HFFc6 (cell line): ENCODE measurements around the gene TMEM221. TPM values are rescaled to one million over a fixed set of nuclear protein-coding genes. Genes with fewer than 3 reads are reported as not detected.

ENCODE experiments used
- DNase-seq: peaks from one replicate; pipeline ENCODE4 v3.0.0-alpha.2; 2018
- H3K27ac Mint-ChIP-seq: 2 replicates; pipeline ENCODE4 v1.8.0; 2020; ENCODE audit warnings: mild to moderate bottlenecking, mixed read lengths
- H3K27me3 Mint-ChIP-seq: 2 replicates; pipeline ENCODE4 v1.8.0; 2021; ENCODE audit warnings: mild to moderate bottlenecking, moderate library complexity, mixed read lengths; ENCODE audit not compliant: insufficient read depth
- H3K36me3 Mint-ChIP-seq: 2 replicates; pipeline ENCODE4 v1.8.0; 2021; ENCODE audit warnings: low read depth, mixed read lengths
- H3K4me1 Mint-ChIP-seq: 2 replicates; pipeline ENCODE4 v1.8.0; 2020; ENCODE audit warnings: low read depth, mixed read lengths
- H3K4me3 Mint-ChIP-seq: 2 replicates; pipeline ENCODE4 v1.8.0; 2020; ENCODE audit warnings: mild to moderate bottlenecking, moderate library complexity, mixed read lengths
- H3K9me3 Mint-ChIP-seq: 2 replicates; pipeline ENCODE4 v1.8.0; 2020; ENCODE audit warnings: mild to moderate bottlenecking, mixed read lengths
- total RNA-seq, 6 experiments: library from RNA; stranded (reverse); fragmentation: NEBNext Ultra II Directional; extraction: Animal tissue kit (Norgen Biotek cat#: 25700); gene quantifications; 2 replicates in 1 of 6; 3 replicates in 5 of 6; pipeline ENCODE4 v1.2.3, GENCODE V29; 2021
- TF ChIP-seq, protein P1 (sequence below): fragments of 200-600 bp; sonication (generic); IDR thresholded peaks from 2 replicates; pipeline ENCODE4 v1.5.0; 2021; ENCODE audit warnings: antibody characterized with exemption, mild to moderate bottlenecking

The TMEM221 gene
- total RNA-seq, 6 experiments from 2014 or later = not detected

DNA sequence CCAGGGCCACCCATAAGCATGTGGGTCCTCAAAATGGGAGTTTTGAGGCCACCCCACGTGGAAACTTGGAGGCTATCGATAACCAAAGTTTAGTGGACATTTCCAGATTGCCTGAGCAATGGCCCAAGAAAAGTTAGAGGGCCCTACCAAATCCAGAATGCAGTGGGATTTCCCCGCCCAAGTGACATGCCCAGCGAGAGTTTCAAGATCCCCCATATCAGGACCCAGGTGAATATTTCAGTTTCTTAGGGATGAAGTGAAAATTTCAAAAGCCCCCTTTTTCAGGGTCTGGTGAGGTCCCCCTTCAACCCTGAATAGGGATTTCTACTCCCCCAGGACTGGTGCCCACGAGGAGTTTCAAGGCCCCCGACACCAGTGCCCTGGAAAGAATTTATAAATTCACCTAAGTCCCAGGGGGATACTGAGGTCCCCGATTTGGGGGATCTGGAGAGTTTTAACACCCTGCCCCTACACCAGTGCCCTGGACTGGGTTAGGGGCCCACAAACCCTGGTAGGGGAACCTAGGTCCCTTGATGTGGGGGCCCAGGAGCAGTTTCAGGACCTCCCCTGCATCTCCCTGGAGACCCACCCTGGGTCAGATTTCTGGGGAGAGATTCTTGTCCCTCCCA, 43.7 kb downstream of the TMEM221 start:
- H3K27me3 Mint-ChIP-seq = peaks cover 7% of the 10 kb centered on the region
- no peaks in the 10 kb centered on the region for H3K9me3 Mint-ChIP-seq
- no peak overlapping the region for H3K27ac Mint-ChIP-seq
- DNase-seq = no peak
- TF ChIP-seq, protein P1, sequence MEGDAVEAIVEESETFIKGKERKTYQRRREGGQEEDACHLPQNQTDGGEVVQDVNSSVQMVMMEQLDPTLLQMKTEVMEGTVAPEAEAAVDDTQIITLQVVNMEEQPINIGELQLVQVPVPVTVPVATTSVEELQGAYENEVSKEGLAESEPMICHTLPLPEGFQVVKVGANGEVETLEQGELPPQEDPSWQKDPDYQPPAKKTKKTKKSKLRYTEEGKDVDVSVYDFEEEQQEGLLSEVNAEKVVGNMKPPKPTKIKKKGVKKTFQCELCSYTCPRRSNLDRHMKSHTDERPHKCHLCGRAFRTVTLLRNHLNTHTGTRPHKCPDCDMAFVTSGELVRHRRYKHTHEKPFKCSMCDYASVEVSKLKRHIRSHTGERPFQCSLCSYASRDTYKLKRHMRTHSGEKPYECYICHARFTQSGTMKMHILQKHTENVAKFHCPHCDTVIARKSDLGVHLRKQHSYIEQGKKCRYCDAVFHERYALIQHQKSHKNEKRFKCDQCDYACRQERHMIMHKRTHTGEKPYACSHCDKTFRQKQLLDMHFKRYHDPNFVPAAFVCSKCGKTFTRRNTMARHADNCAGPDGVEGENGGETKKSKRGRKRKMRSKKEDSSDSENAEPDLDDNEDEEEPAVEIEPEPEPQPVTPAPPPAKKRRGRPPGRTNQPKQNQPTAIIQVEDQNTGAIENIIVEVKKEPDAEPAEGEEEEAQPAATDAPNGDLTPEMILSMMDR = no peak
- no peaks in the 10 kb centered on the region for H3K36me3 Mint-ChIP-seq
- no peak overlapping the region for H3K4me3 Mint-ChIP-seq
- peaks cover 6% of the 10 kb centered on the region; the same call in 1 of the 2 replicates for H3K4me1 Mint-ChIP-seq

DNA sequence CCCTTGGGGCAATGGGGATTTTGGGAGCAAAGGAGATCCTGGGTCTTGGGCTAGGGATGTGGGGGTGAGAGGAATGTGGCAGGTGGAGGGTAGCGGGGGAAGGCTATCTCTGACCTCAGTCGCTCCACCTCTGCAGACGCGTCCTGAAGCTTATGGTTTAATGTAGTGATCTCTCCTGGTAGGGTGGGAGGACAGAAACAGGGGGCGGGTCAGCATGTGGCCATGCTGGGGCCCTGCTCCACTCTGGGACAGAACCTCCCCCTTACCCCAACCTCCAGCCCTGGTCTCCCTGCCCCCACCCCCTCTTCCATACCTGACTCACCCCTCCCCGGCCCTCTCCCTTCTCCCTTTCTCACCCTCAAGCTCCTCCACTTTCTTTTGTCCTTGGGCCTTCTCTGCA, 44.5 kb downstream of the TMEM221 start:
- TF ChIP-seq, protein P1 = no peak
- H3K9me3 Mint-ChIP-seq = no peaks in the 10 kb centered on the region
- no peak overlapping the region for H3K27ac Mint-ChIP-seq
- no peaks in the 10 kb centered on the region for H3K36me3 Mint-ChIP-seq
- H3K27me3 Mint-ChIP-seq = peaks cover 7% of the 10 kb centered on the region
- H3K4me3 Mint-ChIP-seq = no peak overlapping the region
- H3K4me1 Mint-ChIP-seq = peaks cover 6% of the 10 kb centered on the region; the same call in 1 of the 2 replicates
- no peak for DNase-seq

GRCh38 chr19:17402982-17403855, 45.2 kb downstream of the TMEM221 start:
- Mint-ChIP-seq H3K36me3 (no peaks in the 10 kb centered on the region), H3K4me3 (no peak overlapping the region), H3K4me1 (peaks cover 6% of the 10 kb centered on the region; the same call in 1 of the 2 replicates), H3K9me3 (no peaks in the 10 kb centered on the region), H3K27me3 (peaks cover 7% of the 10 kb centered on the region), H3K27ac (no peak overlapping the region)
- TF ChIP-seq, protein P1 = no peak
- no peak for DNase-seq

DNA sequence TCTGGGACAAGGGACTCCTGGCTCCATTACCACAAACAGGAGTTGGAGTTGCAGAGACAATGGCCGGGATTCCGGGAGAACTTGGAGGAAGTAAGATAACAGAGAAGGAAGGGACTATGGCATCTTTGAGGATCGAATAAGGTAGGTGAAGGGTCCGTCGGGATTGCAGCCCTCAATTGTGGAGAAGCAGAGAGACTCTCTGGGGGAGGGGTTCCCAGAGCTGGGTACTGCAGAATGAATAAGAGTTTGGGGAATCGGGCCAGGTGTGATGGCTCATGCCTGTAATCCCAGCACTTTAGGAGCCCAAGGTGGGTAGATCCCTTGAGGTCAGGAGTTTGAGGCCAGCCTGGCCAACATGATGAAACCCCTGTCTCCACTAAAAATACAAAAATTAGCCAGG, 46.8 kb downstream of the TMEM221 start:
- H3K27ac Mint-ChIP-seq = no peak overlapping the region
- TF ChIP-seq, protein P1 = no peak
- no peak for DNase-seq

DNA sequence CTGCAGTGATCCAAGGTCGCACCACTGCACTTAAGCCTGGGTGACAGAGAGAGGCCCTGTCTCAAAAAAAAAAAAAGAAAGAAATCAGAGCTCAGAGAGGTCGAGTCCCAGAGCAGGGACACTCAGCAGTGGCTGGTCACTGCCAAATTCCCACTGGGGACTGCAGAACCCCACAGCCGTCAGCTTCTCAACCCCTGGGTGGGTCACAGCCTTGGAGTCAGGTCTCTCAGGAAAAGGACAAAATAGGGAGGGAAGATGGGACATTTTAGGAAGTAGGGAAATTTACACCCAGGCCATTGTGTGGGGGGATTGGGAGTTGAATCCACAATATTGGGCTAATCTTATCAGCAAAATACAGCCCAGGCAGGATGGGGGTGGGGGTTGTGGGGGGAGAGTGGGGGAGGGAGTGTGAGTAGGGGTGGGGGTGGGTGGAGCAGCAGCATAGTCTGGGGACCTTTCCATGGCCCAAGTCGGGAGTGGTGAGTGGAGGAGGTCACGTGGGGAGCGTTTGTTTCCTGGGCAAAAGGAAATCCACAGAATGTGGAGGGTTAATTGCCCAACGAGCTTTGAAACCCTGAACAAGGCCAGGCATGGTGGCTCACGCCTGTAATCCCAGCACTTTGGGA, 49.5 kb downstream of the TMEM221 start:
- peaks cover 6% of the 10 kb centered on the region; the same call in 1 of the 2 replicates for H3K27me3 Mint-ChIP-seq
- H3K27ac Mint-ChIP-seq = no peak overlapping the region
- no peak for DNase-seq

More for the DNA sequence above, 46.8 kb downstream of the TMEM221 start:
- Mint-ChIP-seq H3K4me1 (no peaks in the 10 kb centered on the region), H3K27me3 (peaks cover 2% of the 10 kb centered on the region), H3K9me3 (no peaks in the 10 kb centered on the region), H3K36me3 (no peaks in the 10 kb centered on the region), H3K4me3 (no peak overlapping the region)

More for the DNA sequence above, 49.5 kb downstream of the TMEM221 start:
- Mint-ChIP-seq H3K4me1 (no peaks in the 10 kb centered on the region), H3K9me3 (no peaks in the 10 kb centered on the region), H3K4me3 (no peak overlapping the region), H3K36me3 (no peaks in the 10 kb centered on the region)
- TF ChIP-seq, protein P1 = no peak
